ENCODE measurements around the gene PIGU. TPM values are rescaled to one million over a fixed set of nuclear protein-coding genes. Genes with fewer than 3 reads are reported as not detected.

The PIGU gene
- total and polyA plus RNA-seq, 9 of the 15 experiments (the other 6 are each of a cell fraction or from before 2014, with no cell fraction given) = 6.5 to 100 (median 28.1) TPM

GRCh38 chr20:34583544-34583943 is 93.3 kb downstream of the PIGU start:
- ATAC-seq = no peak
- H2AFZ ChIP-seq (ENCODE audit: low read depth, low read length) = no peak overlapping the region
- no peaks in the 10 kb centered on the region for H3K9me1 ChIP-seq (ENCODE audit: control insufficient read depth, insufficient read depth, low read length)
- H3K4me2 ChIP-seq (ENCODE audit: insufficient read depth, low read length) = no peak overlapping the region
- POLR2A ChIA-PET = interaction anchor here (0.7 to 1.0 kb wide), 3 partner anchors 10 to 130 kb away, joined by 3 to 4 read pairs (median 4); no protein-coding TSS in a partner anchor
- no peaks in the 10 kb centered on the region for H3K4me1 ChIP-seq (replicated peaks in 1 of 2; ENCODE audit: control insufficient read depth in 2 of 2, insufficient read depth in 2 of 2, low read length in 2 of 2)
- WGBS (ENCODE audit: insufficient coverage, low coverage, missing lambda C conversion rate) = 79% methylated on average over 6 of the region's 6 CpGs
- H4K20me1 ChIP-seq (replicated peaks; ENCODE audit: control insufficient read depth, insufficient read depth, low read length) = no peaks in the 10 kb centered on the region; the same call in 1 of the 2 replicates
- BruUV-seq (replicated peaks) = no TSS peak
- intact Hi-C loops (cut with micrococcal nuclease) (no loop called here), in situ Hi-C loops (cut with MboI) (no loop called here)
- CTCF ChIA-PET (ENCODE audit: low intra/inter-chr PET ratio) = no interaction called here
- no peak for DNase-seq (ENCODE audit: extremely low read depth in 1 of 4, low spot score in 3 of 4)
- no peaks in the 10 kb centered on the region for H3K27me3 ChIP-seq (ENCODE audit: control insufficient read depth in 2 of 2, insufficient read depth in 2 of 2, low read length in 2 of 2)
- no peak overlapping the region for H3K27ac ChIP-seq (ENCODE audit: extremely low read depth, low read depth, low read length)
- TF ChIP-seq MTA3 (IDR thresholded peaks at IDR 0.05; ENCODE audit: borderline replicate concordance) (no peak), ZBTB33 (CRISPR knock-in tag; IDR thresholded peaks at IDR 0.05) (no peak), MAFK (IDR thresholded peaks at IDR 0.05; ENCODE audit: low read length) (no peak), MAX (CRISPR knock-in tag; IDR thresholded peaks at IDR 0.05) (0 out of 2 replicates have a peak, but pooled peaks have one; percentile 19), TARDBP (IDR thresholded peaks at IDR 0.05) (no peak), SMAD1 (IDR thresholded peaks at IDR 0.05; ENCODE audit: low read depth, low read length, partially characterized antibody) (no peak), BRD4 (IDR thresholded peaks at IDR 0.05) (no peak)
- H3K9me3 ChIP-seq (replicated peaks; ENCODE audit: control insufficient read depth, insufficient read depth, low read depth, low read length) = no peaks in the 10 kb centered on the region
- H3K36me3 ChIP-seq (ENCODE audit: control insufficient read depth, insufficient read depth, low read length) = peaks cover 35% of the 10 kb centered on the region; the same call in 2 of the 3 replicates
- 0 out of 4 replicates have a peak overlapping the region, but pooled peaks of 1 of the 2 experiments have one; percentile 29 for H3K9ac ChIP-seq (ENCODE audit: insufficient read depth in 1 of 2, low read depth in 2 of 2, low read length in 2 of 2)
- H3K4me3 ChIP-seq = no peak overlapping the region
- FAIRE-seq = no peak
- H3K79me2 ChIP-seq (ENCODE audit: control insufficient read depth, insufficient read depth, low read length) = no peaks in the 10 kb centered on the region

All from K562 (cell line).